ENCODE data around the gene MEIS2. TPM values are rescaled to one million over a fixed set of nuclear protein-coding genes. Genes with fewer than 3 reads are reported as not detected.

Gene MEIS2
- total and polyA plus RNA-seq, 2 donors (not counting 3 experiments of a cell fraction or from before 2014, with no cell fraction given), result 22.5 to 26.2 TPM

DNA sequence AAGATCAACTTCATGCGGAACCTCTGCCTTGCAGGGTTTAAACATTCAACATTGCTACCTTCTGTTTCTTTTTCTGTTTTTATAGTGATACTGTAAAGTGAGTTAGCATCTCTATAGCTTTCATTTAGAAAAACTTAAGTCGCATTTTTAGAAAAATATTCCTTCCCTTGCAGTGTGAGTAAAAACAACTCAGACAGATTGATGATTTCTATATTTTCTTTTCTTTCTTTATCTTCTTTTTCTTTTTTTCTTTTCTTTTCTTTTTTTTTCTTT is 2.8 kb upstream of the MEIS2 start:
- peaks cover 8% of the 10 kb centered on the region for H3K79me2 ChIP-seq (ENCODE audit: control insufficient read depth, insufficient read depth, low read length)
- no peak overlapping the region for H3K4me2 ChIP-seq (ENCODE audit: insufficient read depth, low read length)
- intact Hi-C loops (cut with micrococcal nuclease) (loop anchor here (10.0 kb wide), 2 partner anchors 458 to 598 kb away; no protein-coding TSS in a partner anchor), dilution Hi-C loops (cut with MboI; ENCODE audit: extremely low pct_ligation_motif_present, low sequenced_read_pairs) (no loop called here)
- no peaks in the 10 kb centered on the region for H3K9me3 ChIP-seq (replicated peaks; ENCODE audit: control insufficient read depth, insufficient read depth, low read length)
- no peak overlapping the region for H3K9ac ChIP-seq (replicated peaks; ENCODE audit: extremely low read depth, insufficient read depth, low read length)
- H3K27ac ChIP-seq (ENCODE audit: insufficient read depth, low read depth, low read length), result no peak overlapping the region
- no peaks in the 10 kb centered on the region for H3K9me1 ChIP-seq (replicated peaks; ENCODE audit: control insufficient read depth, extremely low read depth, insufficient read depth, low read length)
- no peaks in the 10 kb centered on the region for H4K20me1 ChIP-seq (replicated peaks; ENCODE audit: control insufficient read depth, extremely low read depth, insufficient read depth, low read length)
- ChIA-PET CTCF (interaction anchor here (1.2 to 6.8 kb wide), 2 partner anchors 9 to 219 kb away, joined by 3 to 53 read pairs; no protein-coding TSS in a partner anchor), POLR2A (no interaction called here)
- H3K36me3 ChIP-seq (ENCODE audit: control insufficient read depth in 2 of 2, extremely low read depth in 1 of 2, insufficient read depth in 2 of 2, low read length in 2 of 2), result no peaks in the 10 kb centered on the region
- peaks cover 10% of the 10 kb centered on the region for H3K4me1 ChIP-seq (ENCODE audit: control insufficient read depth, extremely low read depth, insufficient read depth, low read length)
- H3K27me3 ChIP-seq (ENCODE audit: control insufficient read depth in 2 of 2, insufficient read depth in 2 of 2, low read length in 2 of 2), result peaks cover 30 to 56% of the 10 kb centered on the region in 2 experiments
- TF ChIP-seq, protein P1, sequence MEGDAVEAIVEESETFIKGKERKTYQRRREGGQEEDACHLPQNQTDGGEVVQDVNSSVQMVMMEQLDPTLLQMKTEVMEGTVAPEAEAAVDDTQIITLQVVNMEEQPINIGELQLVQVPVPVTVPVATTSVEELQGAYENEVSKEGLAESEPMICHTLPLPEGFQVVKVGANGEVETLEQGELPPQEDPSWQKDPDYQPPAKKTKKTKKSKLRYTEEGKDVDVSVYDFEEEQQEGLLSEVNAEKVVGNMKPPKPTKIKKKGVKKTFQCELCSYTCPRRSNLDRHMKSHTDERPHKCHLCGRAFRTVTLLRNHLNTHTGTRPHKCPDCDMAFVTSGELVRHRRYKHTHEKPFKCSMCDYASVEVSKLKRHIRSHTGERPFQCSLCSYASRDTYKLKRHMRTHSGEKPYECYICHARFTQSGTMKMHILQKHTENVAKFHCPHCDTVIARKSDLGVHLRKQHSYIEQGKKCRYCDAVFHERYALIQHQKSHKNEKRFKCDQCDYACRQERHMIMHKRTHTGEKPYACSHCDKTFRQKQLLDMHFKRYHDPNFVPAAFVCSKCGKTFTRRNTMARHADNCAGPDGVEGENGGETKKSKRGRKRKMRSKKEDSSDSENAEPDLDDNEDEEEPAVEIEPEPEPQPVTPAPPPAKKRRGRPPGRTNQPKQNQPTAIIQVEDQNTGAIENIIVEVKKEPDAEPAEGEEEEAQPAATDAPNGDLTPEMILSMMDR (IDR thresholded peaks at IDR 0.05; ENCODE audit: extremely low read depth in 1 of 2, insufficient read depth in 1 of 2, low read depth in 1 of 2, low read length in 2 of 2), result no peak
- TF ChIP-seq FOS (IDR thresholded peaks at IDR 0.05; ENCODE audit: borderline replicate concordance, insufficient read depth, low read length) (no peak), EZH2 (IDR thresholded peaks at IDR 0.05; ENCODE audit: borderline replicate concordance, low read depth, low read length, severe bottlenecking) (no peak), POLR2A (IDR thresholded peaks at IDR 0.05; ENCODE audit: low read depth, low read length) (no peak), POLR2AphosphoS5 (IDR thresholded peaks at IDR 0.05; ENCODE audit: insufficient read depth, low read depth, low read length) (no peak), MYC (IDR thresholded peaks at IDR 0.05; ENCODE audit: low read depth, low read length) (no peak), JUN (IDR thresholded peaks at IDR 0.05; ENCODE audit: borderline replicate concordance, insufficient read depth, insufficient read length, low read depth) (no peak), GATA2 (IDR thresholded peaks at IDR 0.05; ENCODE audit: insufficient read depth, insufficient read length, low read depth, low read length) (no peak)
- TF ChIP-seq, protein P2, sequence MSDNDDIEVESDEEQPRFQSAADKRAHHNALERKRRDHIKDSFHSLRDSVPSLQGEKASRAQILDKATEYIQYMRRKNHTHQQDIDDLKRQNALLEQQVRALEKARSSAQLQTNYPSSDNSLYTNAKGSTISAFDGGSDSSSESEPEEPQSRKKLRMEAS (IDR thresholded peaks at IDR 0.05; ENCODE audit: insufficient read depth, insufficient read length), result no peak
- BruUV-seq (replicated peaks), result no TSS peak
- H3K4me3 ChIP-seq (replicated peaks in 1 of 3; ENCODE audit: insufficient read depth in 1 of 3, low read depth in 1 of 3, low read length in 3 of 3), result no peak overlapping the region
- FAIRE-seq (no peak), DNase-seq (ENCODE audit: low read depth, low spot score) (no peak)
- H2AFZ ChIP-seq (ENCODE audit: low read depth, low read length), result no peak overlapping the region
